ES-I3 (cell line): ENCODE data around the gene NDUFS7.

Experiments used
- H3K36me3 ChIP-seq: 2 replicates; pipeline ENCODE4 v1.6.1; 2013; ENCODE audit warnings: mild to moderate bottlenecking, low read length, control low read depth, moderate library complexity; ENCODE audit not compliant: insufficient read depth
- H3K4me1 ChIP-seq: 2 replicates; pipeline ENCODE4 v1.6.1; 2013; ENCODE audit warnings: mild to moderate bottlenecking, control low read depth, low read length; ENCODE audit not compliant: insufficient read depth
- H3K9ac ChIP-seq: 2 replicates; pipeline ENCODE4 v1.6.1; 2013; ENCODE audit warnings: low read depth, mild to moderate bottlenecking, low read length, moderate library complexity
- H3K9me3 ChIP-seq: 2 replicates; pipeline ENCODE4 v1.6.1; 2013; ENCODE audit warnings: mild to moderate bottlenecking, low read length, moderate library complexity; ENCODE audit not compliant: control insufficient read depth, insufficient read depth

The NDUFS7 gene

GRCh38 chr19:1373042-1373533 is 10.6 kb upstream of the NDUFS7 start:
- Histone ChIP-seq H3K36me3 (peaks cover 8% of the 10 kb centered on the region), H3K9me3 (no peaks in the 10 kb centered on the region), H3K9ac (no peak overlapping the region), H3K4me1 (no peaks in the 10 kb centered on the region)

GRCh38 chr19:1373534-1374249 is 10.0 kb upstream of the NDUFS7 start:
- Histone ChIP-seq H3K9ac (no peak overlapping the region), H3K4me1 (no peaks in the 10 kb centered on the region)

GRCh38 chr19:1374250-1374577 is 9.5 kb upstream of the NDUFS7 start:
- H3K9ac ChIP-seq = no peak overlapping the region
- peaks cover 8% of the 10 kb centered on the region for H3K36me3 ChIP-seq
- H3K9me3 ChIP-seq = no peaks in the 10 kb centered on the region
- H3K4me1 ChIP-seq = no peaks in the 10 kb centered on the region

More at GRCh38 chr19:1373534-1374249, 10.0 kb upstream of the NDUFS7 start:
- H3K9me3 ChIP-seq = no peaks in the 10 kb centered on the region
- H3K36me3 ChIP-seq = peaks cover 8% of the 10 kb centered on the region

GRCh38 chr19:1376415-1376805 is 7.3 kb upstream of the NDUFS7 start:
- H3K36me3 ChIP-seq = peaks cover 3% of the 10 kb centered on the region; the same call in 1 of the 2 replicates
- no peaks in the 10 kb centered on the region for H3K9me3 ChIP-seq
- H3K9ac ChIP-seq = no peak overlapping the region
- peaks cover 5% of the 10 kb centered on the region; the same call in 1 of the 2 replicates for H3K4me1 ChIP-seq

- Histone ChIP-seq H3K36me3 (peaks cover 3% of the 10 kb centered on the region; the same call in 1 of the 2 replicates), H3K4me1 (peaks cover 8% of the 10 kb centered on the region), H3K9me3 (no peaks in the 10 kb centered on the region), H3K9ac (no peak overlapping the region)
Observed at GRCh38 chr19:1377176-1377964, 6.3 kb upstream of the NDUFS7 start.

GRCh38 chr19:1377965-1378785 is 5.5 kb upstream of the NDUFS7 start:
- Histone ChIP-seq H3K9ac (no peak overlapping the region), H3K9me3 (no peaks in the 10 kb centered on the region), H3K36me3 (peaks cover 3% of the 10 kb centered on the region; the same call in 1 of the 2 replicates), H3K4me1 (peaks cover 8% of the 10 kb centered on the region)

GRCh38 chr19:1379126-1379905 is 4.4 kb upstream of the NDUFS7 start:
- no peak overlapping the region for H3K9ac ChIP-seq
- H3K36me3 ChIP-seq = 0 out of 2 replicates have a peak, but pooled peaks cover 3% of the 10 kb centered on the region
- H3K9me3 ChIP-seq = no peaks in the 10 kb centered on the region
- H3K4me1 ChIP-seq = peaks cover 8% of the 10 kb centered on the region

GRCh38 chr19:1379961-1380489 is 3.7 kb upstream of the NDUFS7 start:
- 0 out of 2 replicates have a peak, but pooled peaks cover 3% of the 10 kb centered on the region for H3K36me3 ChIP-seq
- H3K9ac ChIP-seq = no peak overlapping the region
- no peaks in the 10 kb centered on the region for H3K9me3 ChIP-seq
- peaks cover 8% of the 10 kb centered on the region for H3K4me1 ChIP-seq

GRCh38 chr19:1382250-1382649 is 1.5 kb upstream of the NDUFS7 start:
- H3K36me3 ChIP-seq = peaks cover 3% of the 10 kb centered on the region; the same call in 1 of the 2 replicates
- H3K9me3 ChIP-seq = no peaks in the 10 kb centered on the region
- H3K4me1 ChIP-seq = peaks cover 8% of the 10 kb centered on the region
- no peak overlapping the region for H3K9ac ChIP-seq

GRCh38 chr19:1383017-1383311 is 743 bp upstream of the NDUFS7 start:
- Histone ChIP-seq H3K9ac (no peak overlapping the region; the same call in 1 of the 2 replicates), H3K36me3 (no peaks in the 10 kb centered on the region; the same call in 1 of the 2 replicates), H3K9me3 (no peaks in the 10 kb centered on the region), H3K4me1 (peaks cover 8% of the 10 kb centered on the region)

- Histone ChIP-seq H3K4me1 (peaks cover 8% of the 10 kb centered on the region), H3K9me3 (no peaks in the 10 kb centered on the region), H3K9ac (peak overlapping the region; percentile 82), H3K36me3 (no peaks in the 10 kb centered on the region; the same call in none of the 2 replicates)
Observed at GRCh38 chr19:1384085-1384462, 367 bp downstream of the NDUFS7 start.

GRCh38 chr19:1384478-1385110 is 887 bp downstream of the NDUFS7 start:
- H3K4me1 ChIP-seq = peaks cover 8% of the 10 kb centered on the region
- peak overlapping the region; percentile 82 for H3K9ac ChIP-seq
- no peaks in the 10 kb centered on the region for H3K9me3 ChIP-seq
- no peaks in the 10 kb centered on the region; the same call in none of the 2 replicates for H3K36me3 ChIP-seq

- no peaks in the 10 kb centered on the region for H3K9me3 ChIP-seq
- H3K36me3 ChIP-seq = no peaks in the 10 kb centered on the region; the same call in none of the 2 replicates
- H3K4me1 ChIP-seq = peaks cover 8% of the 10 kb centered on the region
- H3K9ac ChIP-seq = no peak overlapping the region
Observed at GRCh38 chr19:1385816-1386215, 2.1 kb downstream of the NDUFS7 start.
